Measurements from ENCODE around the gene TNIK.

The TNIK gene

DNA sequence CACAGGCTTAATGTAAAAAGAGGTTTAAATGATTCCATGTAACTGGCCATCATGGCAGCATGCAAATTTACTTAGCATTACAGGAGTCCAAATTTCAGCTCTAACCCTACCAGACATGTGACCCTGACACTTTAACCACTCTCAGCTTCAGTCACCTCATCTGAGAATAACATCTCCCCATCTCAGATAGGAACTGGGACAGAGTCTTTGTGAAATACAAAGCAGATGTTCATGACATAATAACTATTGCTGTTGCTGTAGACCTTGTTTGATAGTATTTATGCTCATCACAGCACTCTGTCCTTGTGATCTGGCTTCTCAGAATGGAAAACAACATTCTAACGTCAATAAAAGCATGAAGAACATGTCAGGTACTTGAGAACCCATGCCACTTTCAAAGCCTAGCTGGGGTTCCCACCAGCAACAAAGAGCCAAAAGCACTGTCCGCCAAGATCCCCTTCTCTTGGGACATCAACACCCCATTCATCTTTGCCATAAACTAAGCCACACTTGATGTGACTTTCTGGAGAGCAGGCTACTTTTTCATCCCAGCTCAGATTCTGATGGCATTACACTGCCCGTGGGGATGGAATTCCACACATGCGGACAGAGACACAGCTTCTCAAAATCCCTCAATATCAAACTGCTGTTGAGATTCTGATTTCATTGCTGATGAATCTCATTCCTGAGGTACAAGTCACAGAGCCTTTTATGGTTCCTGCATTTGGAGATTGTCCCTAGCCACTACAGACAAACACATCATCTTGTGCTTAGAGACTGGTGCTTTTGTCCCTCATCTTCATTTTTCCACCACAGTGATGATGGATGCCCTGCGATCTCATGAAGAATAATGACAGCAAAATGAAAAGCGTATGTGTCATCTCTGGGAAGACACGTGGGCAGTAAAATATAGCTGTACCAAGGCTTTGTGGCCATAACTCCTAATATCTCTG is 202.7 kb downstream of the TNIK start:
- Histone ChIP-seq H4K20me1 (ENCODE audit: insufficient read depth, low read length) (no peaks in the 10 kb centered on the region), H3K27me3 (ENCODE audit: insufficient read depth, low read length) (no peaks in the 10 kb centered on the region), H3K79me2 (ENCODE audit: insufficient read depth, low read length) (no peaks in the 10 kb centered on the region), H2AFZ (ENCODE audit: low read length) (no peak overlapping the region), H3K4me1 (ENCODE audit: insufficient read depth, low read length, severe bottlenecking) (no peaks in the 10 kb centered on the region), H3K4me2 (ENCODE audit: low read length) (no peak overlapping the region), H3F3A (ENCODE audit: insufficient read depth, low read length) (no peaks in the 10 kb centered on the region), H3K4me3 (ENCODE audit: low read depth, low read length, poor library complexity, severe bottlenecking) (no peak overlapping the region), H3K27ac (ENCODE audit: low read depth, low read length, poor library complexity, severe bottlenecking) (no peak overlapping the region), H3K36me3 (ENCODE audit: insufficient read depth, low read length) (no peaks in the 10 kb centered on the region), H3K9me2 (ENCODE audit: low read depth, low read length) (no peaks in the 10 kb centered on the region), H3K9me3 (ENCODE audit: low read length) (no peaks in the 10 kb centered on the region), H3K9ac (ENCODE audit: low read length) (no peak overlapping the region)
- TF ChIP-seq EZH2 (IDR thresholded peaks at IDR 0.05; ENCODE audit: borderline replicate concordance, low read length), result no peak
- TF ChIP-seq, protein P1, sequence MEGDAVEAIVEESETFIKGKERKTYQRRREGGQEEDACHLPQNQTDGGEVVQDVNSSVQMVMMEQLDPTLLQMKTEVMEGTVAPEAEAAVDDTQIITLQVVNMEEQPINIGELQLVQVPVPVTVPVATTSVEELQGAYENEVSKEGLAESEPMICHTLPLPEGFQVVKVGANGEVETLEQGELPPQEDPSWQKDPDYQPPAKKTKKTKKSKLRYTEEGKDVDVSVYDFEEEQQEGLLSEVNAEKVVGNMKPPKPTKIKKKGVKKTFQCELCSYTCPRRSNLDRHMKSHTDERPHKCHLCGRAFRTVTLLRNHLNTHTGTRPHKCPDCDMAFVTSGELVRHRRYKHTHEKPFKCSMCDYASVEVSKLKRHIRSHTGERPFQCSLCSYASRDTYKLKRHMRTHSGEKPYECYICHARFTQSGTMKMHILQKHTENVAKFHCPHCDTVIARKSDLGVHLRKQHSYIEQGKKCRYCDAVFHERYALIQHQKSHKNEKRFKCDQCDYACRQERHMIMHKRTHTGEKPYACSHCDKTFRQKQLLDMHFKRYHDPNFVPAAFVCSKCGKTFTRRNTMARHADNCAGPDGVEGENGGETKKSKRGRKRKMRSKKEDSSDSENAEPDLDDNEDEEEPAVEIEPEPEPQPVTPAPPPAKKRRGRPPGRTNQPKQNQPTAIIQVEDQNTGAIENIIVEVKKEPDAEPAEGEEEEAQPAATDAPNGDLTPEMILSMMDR (IDR thresholded peaks at IDR 0.05; ENCODE audit: low read length), result no peak

DNA sequence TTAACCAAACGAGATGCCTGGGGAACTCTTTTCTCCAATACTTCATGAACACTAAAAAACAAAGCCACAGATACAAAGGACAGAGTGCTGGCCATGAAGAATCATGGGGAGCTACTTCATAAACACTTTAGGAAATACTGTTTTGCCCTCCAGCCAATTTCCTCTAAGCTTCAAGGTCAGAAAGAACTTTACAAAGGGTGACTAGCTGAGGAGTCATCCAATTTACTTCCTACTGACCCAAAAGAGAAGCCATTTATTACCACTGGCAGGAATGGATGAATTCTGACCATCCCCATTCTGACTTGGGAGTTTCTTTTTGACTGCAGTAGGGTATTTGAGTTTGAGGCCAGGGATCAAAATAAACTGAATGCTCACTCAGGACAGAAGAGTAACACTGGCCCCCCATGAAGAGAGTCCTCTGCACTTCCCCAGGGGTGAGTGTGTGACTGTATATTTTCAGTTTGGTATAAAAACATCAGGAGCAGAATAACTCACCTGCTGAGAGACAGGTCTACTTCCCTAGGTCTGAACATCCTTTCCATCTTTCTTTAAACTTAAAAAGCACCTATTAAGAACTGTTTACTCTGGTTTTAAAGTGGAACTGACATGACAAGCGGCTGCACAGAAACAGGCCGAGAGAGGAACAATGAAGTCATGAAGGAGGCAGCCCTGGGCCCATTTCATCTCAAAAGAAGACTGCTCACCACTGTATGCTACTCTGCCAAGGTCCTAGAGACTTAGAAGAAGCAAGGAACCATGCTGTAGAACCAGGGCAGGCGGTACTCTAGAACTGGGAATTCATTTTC is 203.6 kb downstream of the TNIK start:
- no peak overlapping the region for H3K27ac ChIP-seq (ENCODE audit: low read depth, low read length, poor library complexity, severe bottlenecking)
- H3K9me2 ChIP-seq (ENCODE audit: low read depth, low read length), result no peaks in the 10 kb centered on the region
- no peaks in the 10 kb centered on the region for H3K79me2 ChIP-seq (ENCODE audit: insufficient read depth, low read length)
- no peak overlapping the region for H3K4me3 ChIP-seq (ENCODE audit: low read depth, low read length, poor library complexity, severe bottlenecking)
- H3K4me2 ChIP-seq (ENCODE audit: low read length), result no peak overlapping the region
- H3K36me3 ChIP-seq (ENCODE audit: insufficient read depth, low read length), result no peaks in the 10 kb centered on the region
- no peak overlapping the region for H3K9ac ChIP-seq (ENCODE audit: low read length)
- no peaks in the 10 kb centered on the region for H3F3A ChIP-seq (ENCODE audit: insufficient read depth, low read length)
- TF ChIP-seq EZH2 (IDR thresholded peaks at IDR 0.05; ENCODE audit: borderline replicate concordance, low read length), result no peak
- TF ChIP-seq, protein P1 (IDR thresholded peaks at IDR 0.05; ENCODE audit: low read length), result no peak
- no peaks in the 10 kb centered on the region for H3K9me3 ChIP-seq (ENCODE audit: low read length)
- H2AFZ ChIP-seq (ENCODE audit: low read length), result no peak overlapping the region
- H3K27me3 ChIP-seq (ENCODE audit: insufficient read depth, low read length), result no peaks in the 10 kb centered on the region
- no peaks in the 10 kb centered on the region for H3K4me1 ChIP-seq (ENCODE audit: insufficient read depth, low read length, severe bottlenecking)
- no peaks in the 10 kb centered on the region for H4K20me1 ChIP-seq (ENCODE audit: insufficient read depth, low read length)

DNA sequence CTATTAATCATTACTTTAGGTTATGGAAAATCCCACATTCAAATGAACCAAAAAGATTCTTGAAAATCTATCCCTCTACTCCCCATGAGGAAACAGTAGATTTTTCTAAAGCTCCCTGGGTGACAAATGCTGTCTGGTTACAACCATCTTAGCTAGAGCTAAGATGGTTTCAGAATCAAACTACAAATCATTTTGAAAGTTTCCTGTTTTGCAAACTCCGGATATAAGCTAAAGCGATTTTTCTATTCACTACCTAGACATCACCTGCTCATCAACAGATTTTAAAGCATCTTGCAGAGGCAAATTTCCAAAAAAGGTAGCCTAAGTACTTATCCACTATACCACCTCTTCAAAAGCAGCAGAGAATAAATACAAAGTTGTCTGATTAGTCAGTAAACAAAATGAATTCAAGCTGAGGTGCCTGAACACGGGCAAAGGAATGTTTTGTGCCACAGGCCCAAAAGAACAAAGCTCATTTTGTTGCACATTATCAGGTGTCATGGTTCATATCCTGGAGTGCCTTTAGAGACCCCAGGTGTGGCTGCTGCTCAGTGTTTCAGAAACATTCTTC is 204.9 kb downstream of the TNIK start:
- no peak overlapping the region for H2AFZ ChIP-seq (ENCODE audit: low read length)
- no peaks in the 10 kb centered on the region for H3K27me3 ChIP-seq (ENCODE audit: insufficient read depth, low read length)
- no peak overlapping the region for H3K27ac ChIP-seq (ENCODE audit: low read depth, low read length, poor library complexity, severe bottlenecking)
- H3F3A ChIP-seq (ENCODE audit: insufficient read depth, low read length), result no peaks in the 10 kb centered on the region
- H3K9ac ChIP-seq (ENCODE audit: low read length), result no peak overlapping the region
- H3K36me3 ChIP-seq (ENCODE audit: insufficient read depth, low read length), result no peaks in the 10 kb centered on the region
- H4K20me1 ChIP-seq (ENCODE audit: insufficient read depth, low read length), result no peaks in the 10 kb centered on the region
- H3K79me2 ChIP-seq (ENCODE audit: insufficient read depth, low read length), result no peaks in the 10 kb centered on the region
- H3K9me3 ChIP-seq (ENCODE audit: low read length), result no peaks in the 10 kb centered on the region
- H3K9me2 ChIP-seq (ENCODE audit: low read depth, low read length), result no peaks in the 10 kb centered on the region
- H3K4me1 ChIP-seq (ENCODE audit: insufficient read depth, low read length, severe bottlenecking), result no peaks in the 10 kb centered on the region
- TF ChIP-seq, protein P1 (IDR thresholded peaks at IDR 0.05; ENCODE audit: low read length), result no peak
- TF ChIP-seq EZH2 (IDR thresholded peaks at IDR 0.05; ENCODE audit: borderline replicate concordance, low read length), result no peak
- H3K4me3 ChIP-seq (ENCODE audit: low read depth, low read length, poor library complexity, severe bottlenecking), result no peak overlapping the region
- H3K4me2 ChIP-seq (ENCODE audit: low read length), result no peak overlapping the region

All from OCI-LY1 (cell line).